Stimulated activated CD4-positive, alpha-beta T cell treated with anti-CD3 and anti-CD28 coated beads, TNF-alpha, amount 100 ng/mL, for 4 hours (primary cell): Measurements from ENCODE around the gene PPP1R8.

ENCODE experiments used
- DNase-seq, 3 experiments: peaks; one replicate each; pipeline ENCODE4 v3.0.0-alpha.2; 2020; ENCODE audit warnings: low read depth in 3 of 3

PPP1R8 gene

DNA sequence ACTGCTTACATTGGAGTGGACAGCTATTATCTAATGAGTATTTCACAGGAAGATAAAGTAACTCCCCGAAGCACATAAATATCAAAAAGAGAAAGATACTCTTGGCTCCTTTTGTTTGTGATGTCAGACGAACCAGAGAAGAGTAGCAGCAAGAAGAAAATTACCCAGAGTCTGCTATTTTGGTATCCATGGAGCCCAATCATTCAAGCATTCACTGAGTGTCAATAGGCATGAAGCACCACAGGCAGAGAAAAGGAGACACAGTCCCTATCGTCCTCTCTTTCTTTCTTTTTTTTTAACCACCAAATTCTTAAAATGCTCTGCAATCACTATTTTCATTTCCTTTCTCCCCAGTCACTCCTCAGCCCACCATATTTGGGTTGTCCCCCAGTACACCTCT is 63.9 kb downstream of the PPP1R8 start:
- no peak for DNase-seq
